Measurements from ENCODE around the gene AK9. TPM values are rescaled to one million over a fixed set of nuclear protein-coding genes. Genes with fewer than 3 reads are reported as not detected.

AK9 gene
- total RNA-seq, 4 donors from 2014 or later = 3.9 to 8.2 (median 7.1) TPM

DNA sequence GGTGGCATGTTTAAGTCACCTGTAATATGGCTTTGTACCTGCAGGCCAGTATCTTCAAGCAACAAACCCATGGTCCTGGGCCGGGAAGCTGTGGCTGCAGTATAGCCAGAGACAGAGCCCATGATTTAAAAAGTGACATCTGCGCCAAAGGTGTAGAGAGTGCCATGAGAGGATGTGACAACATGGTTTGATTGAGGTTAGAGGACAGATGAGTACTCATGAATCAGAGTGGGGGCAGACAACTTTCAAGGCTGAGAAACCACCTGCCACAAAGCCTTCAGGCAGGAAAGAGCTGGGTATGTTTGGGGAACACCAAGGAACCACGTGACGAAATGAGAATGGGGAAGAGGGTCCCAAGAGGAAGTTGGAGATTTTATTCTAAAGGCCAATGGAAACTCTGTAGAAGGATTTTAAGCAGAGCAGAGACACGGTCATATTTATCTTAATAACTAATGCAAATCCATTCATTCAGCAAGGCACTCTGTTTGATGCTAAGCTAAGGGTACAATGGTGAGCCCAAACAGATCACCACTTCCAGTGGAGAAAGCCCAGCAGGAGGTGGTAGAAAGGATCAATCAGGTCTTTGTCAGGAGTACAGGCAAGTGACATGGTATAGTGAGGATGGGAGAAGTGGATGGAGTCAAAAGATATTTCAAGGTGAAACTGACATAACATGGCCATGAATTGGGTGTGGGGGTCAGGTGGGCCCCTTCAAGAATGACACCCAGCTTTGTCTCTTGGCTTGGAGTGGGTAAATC lies 232.0 kb downstream of the AK9 start:
- TF ChIP-seq POLR2A (IDR thresholded peaks at IDR 0.05) = no peak
- no peak for TF ChIP-seq CTCF (IDR thresholded peaks at IDR 0.05 in 4 of 5, conservative IDR thresholded peaks at IDR 0.05 in 1 of 5)
- in situ Hi-C loops (cut with MboI; ENCODE audit: low sequenced_read_pairs in 4 of 4) (no loop called here), intact Hi-C loops (cut with DNase I; ENCODE audit: low total_unique reads) (loop anchor here (5.0 to 10.0 kb wide), 3 partner anchors 77 to 904 kb away; partner anchors contain the start of genes AK9, CD164 and FIG4)
- Histone ChIP-seq H3K27ac (no peak overlapping the region), H3K4me1 (peaks cover 18 to 34% of the 10 kb centered on the region in 2 donors), H3K9me3 (no peaks in the 10 kb centered on the region), H3K4me3 (no peak overlapping the region), H3K27me3 (no peaks in the 10 kb centered on the region), H3K36me3 (peaks cover 0 to 5% of the 10 kb centered on the region in 2 donors)
- no peak for DNase-seq
- no peak for ATAC-seq

GRCh38 chr6:109457562-109457996 lies 233.4 kb downstream of the AK9 start:
- H3K27ac ChIP-seq = peak overlapping the region; percentile 61 to 72 (median 68)
- intact Hi-C loops (cut with DNase I; ENCODE audit: low total_unique reads) = loop anchor here (2.0 to 10.0 kb wide), 4 partner anchors 25 to 903 kb away; partner anchors contain the start of genes AK9, CD164, FIG4 and ZBTB24
- TF ChIP-seq POLR2A (IDR thresholded peaks at IDR 0.05) (no peak), CTCF (IDR thresholded peaks at IDR 0.05 in 4 of 5, conservative IDR thresholded peaks at IDR 0.05 in 1 of 5) (no peak)

GRCh38 chr6:109456710-109457561 lies 234.1 kb downstream of the AK9 start:
- intact Hi-C loops (cut with DNase I; ENCODE audit: low total_unique reads) (loop anchor here (2.0 to 10.0 kb wide), 4 partner anchors 26 to 902 kb away; partner anchors contain the start of genes AK9, CD164, FIG4 and ZBTB24), in situ Hi-C loops (cut with MboI; ENCODE audit: low sequenced_read_pairs in 4 of 4) (no loop called here)
- H3K4me1 ChIP-seq = peaks cover 18 to 34% of the 10 kb centered on the region in 2 donors
- ATAC-seq = peak; percentile 55 to 57
- DNase-seq = peak; percentile 33 to 69
- H3K36me3 ChIP-seq = peaks cover 0 to 5% of the 10 kb centered on the region in 2 donors
- no peaks in the 10 kb centered on the region for H3K27me3 ChIP-seq
- H3K27ac ChIP-seq = peak overlapping the region; percentile 61 to 74 (median 72)
- peak overlapping the region; percentile 25 to 83 (median 72) for H3K4me3 ChIP-seq
- TF ChIP-seq CTCF (IDR thresholded peaks at IDR 0.05 in 4 of 5, conservative IDR thresholded peaks at IDR 0.05 in 1 of 5) (no peak), POLR2A (IDR thresholded peaks at IDR 0.05) (peak in 1 of 2 donors; percentile 15)
- no peaks in the 10 kb centered on the region for H3K9me3 ChIP-seq

More at GRCh38 chr6:109457562-109457996, 233.4 kb downstream of the AK9 start:
- ATAC-seq (peak in 1 of 2 donors; percentile 4), DNase-seq (no peak)
- Histone ChIP-seq H3K4me3 (no peak overlapping the region), H3K36me3 (peaks cover 0 to 5% of the 10 kb centered on the region in 2 donors), H3K27me3 (no peaks in the 10 kb centered on the region), H3K4me1 (peaks cover 18 to 34% of the 10 kb centered on the region in 2 donors), H3K9me3 (no peaks in the 10 kb centered on the region)
- in situ Hi-C loops (cut with MboI; ENCODE audit: low sequenced_read_pairs in 4 of 4) = no loop called here

DNA sequence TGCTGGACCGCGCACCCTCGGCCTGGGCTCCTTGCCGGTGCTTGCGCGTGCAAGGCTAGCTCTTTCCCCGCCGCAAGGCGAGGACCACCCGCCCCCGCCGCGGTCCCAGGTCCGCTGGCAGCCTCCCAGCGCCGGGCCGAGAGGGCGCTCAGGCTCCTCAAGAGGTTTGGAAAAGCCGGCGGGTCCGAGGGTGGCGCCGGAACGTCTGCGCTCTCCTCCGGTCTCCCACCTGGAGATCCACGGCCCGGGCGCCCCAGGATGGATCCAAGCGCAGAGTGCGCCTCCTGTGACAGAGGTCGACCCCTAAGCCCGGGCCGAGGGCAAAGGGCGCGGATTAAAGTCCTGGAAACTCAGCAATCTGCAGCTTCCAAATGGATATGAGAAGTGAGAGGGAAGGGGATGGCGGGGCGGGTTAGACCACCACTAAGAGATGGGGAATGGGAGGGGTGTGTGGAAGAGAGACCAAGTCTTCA lies 234.9 kb downstream of the AK9 start:
- no peak for ATAC-seq
- no peak for DNase-seq
- TF ChIP-seq POLR2A (IDR thresholded peaks at IDR 0.05) (no peak), CTCF (IDR thresholded peaks at IDR 0.05 in 4 of 5, conservative IDR thresholded peaks at IDR 0.05 in 1 of 5) (no peak)
- Histone ChIP-seq H3K36me3 (peaks cover 0 to 4% of the 10 kb centered on the region in 2 donors), H3K4me3 (peak overlapping the region; percentile 67 to 94 (median 80)), H3K9me3 (no peaks in the 10 kb centered on the region), H3K27me3 (no peaks in the 10 kb centered on the region), H3K27ac (peak overlapping the region; percentile 61 to 74 (median 72)), H3K4me1 (peaks cover 18 to 34% of the 10 kb centered on the region in 2 donors)
- intact Hi-C loops (cut with DNase I; ENCODE audit: low total_unique reads) = loop anchor here (2.0 to 10.0 kb wide), 4 partner anchors 27 to 901 kb away; partner anchors contain the start of genes AK9, CD164, FIG4 and ZBTB24
- in situ Hi-C loops (cut with MboI; ENCODE audit: low sequenced_read_pairs in 4 of 4) = no loop called here

Measured in gastrocnemius medialis (tissue), 4 donors.